PC-9 (cell line): ENCODE results near the gene DNASE1L1. TPM values are rescaled to one million over a fixed set of nuclear protein-coding genes. Genes with fewer than 3 reads are reported as not detected.
"Not testable (repeated sequence)": the region's sequence is repeated elsewhere in the genome, so short reads cannot be mapped to it uniquely, and the experiment has no call there.

Source experiments
- BruUV-seq: library from RNA; stranded (reverse); fragments of 400-500 nt; replicated peaks from 2 replicates; lab custom pipeline; 2021; lab: Mats Ljungman, UMichigan
- CTCF ChIA-PET: fragments of 300-600 bp; sonication (Branson Sonifier 250); formaldehyde crosslinking; loops from one replicate; lab custom pipeline; 2022; ENCODE audit warnings: antibody characterized with exemption; lab: Charles Lee
- POLR2A ChIA-PET: fragments of 300-600 bp; sonication (Branson Sonifier 250); formaldehyde crosslinking; loops from one replicate; lab custom pipeline; 2022; ENCODE audit warnings: antibody characterized with exemption; ENCODE audit not compliant: unreplicated experiment; lab: Charles Lee
- DNase-seq, 2 experiments: peaks; one replicate each; pipeline versions ENCODE4 v3.0.0 to v3.0.0-alpha.2; 2015 to 2022; ENCODE audit warnings: mixed read lengths in 1 of 2
- H2AFZ ChIP-seq: fragments of 200-600 bp; sonication (generic); 2 replicates; pipeline ENCODE4 v1.8.1; 2017; ENCODE audit warnings: antibody characterized with exemption
- H3F3A ChIP-seq: fragments of 200-600 bp; sonication (generic); 2 replicates; pipeline ENCODE4 v1.8.1; 2017; ENCODE audit warnings: antibody characterized with exemption, mild to moderate bottlenecking, low read depth; ENCODE audit not compliant: insufficient read depth
- H3K27ac ChIP-seq: fragments of 200-600 bp; sonication (generic); 2 replicates; pipeline ENCODE4 v1.6.1; 2016; ENCODE audit warnings: mixed run types
- H3K27me3 ChIP-seq: fragments of 200-600 bp; sonication (generic); 2 replicates; pipeline ENCODE4 v1.6.1; 2016; ENCODE audit warnings: low read depth, mixed run types; ENCODE audit not compliant: insufficient read depth
- H3K36me3 ChIP-seq: fragments of 200-600 bp; sonication (generic); 2 replicates; pipeline ENCODE4 v1.6.1; 2016; ENCODE audit warnings: low read depth, mixed run types
- H3K4me1 ChIP-seq: fragments of 200-600 bp; sonication (generic); replicated peaks from 2 replicates; pipeline ENCODE4 v1.6.1; 2016; ENCODE audit warnings: mixed run types; ENCODE audit not compliant: insufficient read depth
- H3K4me2 ChIP-seq: fragments of 200-600 bp; sonication (generic); 2 replicates; pipeline ENCODE4 v1.6.1; 2017; ENCODE audit warnings: mixed run types
- H3K4me3 ChIP-seq: fragments of 200-600 bp; sonication (generic); 2 replicates; pipeline ENCODE4 v1.6.1; 2016; ENCODE audit warnings: mixed run types
- H3K79me2 ChIP-seq: fragments of 200-600 bp; sonication (generic); 2 replicates; pipeline ENCODE4 v1.6.1; 2017; ENCODE audit warnings: low read depth, mixed run types
- H3K9me2 ChIP-seq: fragments of 200-600 bp; sonication (generic); 2 replicates; pipeline ENCODE4 v1.8.1; 2017; ENCODE audit warnings: mild to moderate bottlenecking; ENCODE audit not compliant: insufficient read depth
- H3K9me3 ChIP-seq: fragments of 200-600 bp; sonication (generic); 2 replicates; pipeline ENCODE4 v1.8.1; 2016; ENCODE audit warnings: low read depth; ENCODE audit not compliant: insufficient read depth
- H4K20me1 ChIP-seq: fragments of 200-600 bp; sonication (generic); 2 replicates; pipeline ENCODE4 v1.8.1; 2017; ENCODE audit not compliant: insufficient read depth
- CTCF ChIP-seq: fragments of 200-600 bp; sonication (generic); conservative IDR thresholded peaks from 2 replicates; pipeline ENCODE4 v1.6.1; 2017; ENCODE audit warnings: mixed run types, antibody characterized with exemption, mild to moderate bottlenecking, moderate library complexity
- EZH2 ChIP-seq: fragments of 200-600 bp; sonication (generic); IDR thresholded peaks from 2 replicates; pipeline ENCODE4 v1.8.0; 2017; ENCODE audit warnings: antibody characterized with exemption, low read depth
- intact Hi-C: fragments of 100-400 bp; cut with micrococcal nuclease; formaldehyde crosslinking; loops from one replicate; pipeline ENCODE4 v1.10.0; 2022; ENCODE audit not compliant: unreplicated experiment
- total RNA-seq: library from RNA; stranded (reverse); gene quantifications from 2 replicates; pipeline ENCODE4 v1.2.3, GENCODE V29; 2021

The DNASE1L1 gene
- total RNA-seq, 1 experiment from 2014 or later, result 28.3 TPM

GRCh38 chrX:154388649-154389048 is 20.4 kb downstream of the DNASE1L1 start:
- intact Hi-C loops, H2AFZ ChIP-seq, H3K9me3 ChIP-seq, H3K79me2 ChIP-seq, CTCF ChIA-PET, H3K4me1 ChIP-seq, H3F3A ChIP-seq, H3K4me3 ChIP-seq, BruUV-seq, H3K9me2 ChIP-seq, POLR2A ChIA-PET, H4K20me1 ChIP-seq, DNase-seq, H3K4me2 ChIP-seq, H3K36me3 ChIP-seq, H3K27me3 ChIP-seq, H3K27ac ChIP-seq: not testable (repeated sequence)

GRCh38 chrX:154388094-154388493 is 21.0 kb downstream of the DNASE1L1 start:
- POLR2A ChIA-PET, H3K4me1 ChIP-seq, intact Hi-C loops: not testable (repeated sequence)

GRCh38 chrX:154384284-154384892 is 24.7 kb downstream of the DNASE1L1 start:
- peaks cover 12% of the 10 kb centered on the region; the same call in 1 of the 2 replicates for H3K79me2 ChIP-seq
- no peaks in the 10 kb centered on the region for H3K4me1 ChIP-seq
- ChIA-PET POLR2A (interaction anchor here (0.5 kb wide), 1 partner anchor 9 kb away, joined by 3 read pairs; no protein-coding TSS in a partner anchor), CTCF (interaction anchor here (2.1 kb wide), 1 partner anchor 11 kb away, joined by 9 read pairs; no protein-coding TSS in a partner anchor)
- no peaks in the 10 kb centered on the region for H3K36me3 ChIP-seq
- no peaks in the 10 kb centered on the region for H3K9me2 ChIP-seq
- no peak overlapping the region for H3K27ac ChIP-seq
- H3K9me3 ChIP-seq, result no peaks in the 10 kb centered on the region
- no peaks in the 10 kb centered on the region for H4K20me1 ChIP-seq
- no peak overlapping the region for H3K4me2 ChIP-seq
- intact Hi-C loops, result no loop called here
- H3F3A ChIP-seq, result no peaks in the 10 kb centered on the region
- TF ChIP-seq CTCF, result no peak
- no peak for TF ChIP-seq EZH2
- H3K4me3 ChIP-seq, result no peak overlapping the region
- DNase-seq, result no peak
- H2AFZ ChIP-seq, result no peak overlapping the region
- no TSS peak for BruUV-seq
- H3K27me3 ChIP-seq, result no peaks in the 10 kb centered on the region

More at GRCh38 chrX:154388094-154388493, 21.0 kb downstream of the DNASE1L1 start:
- H4K20me1 ChIP-seq, H3F3A ChIP-seq, H3K9me3 ChIP-seq, H2AFZ ChIP-seq, H3K4me2 ChIP-seq, H3K79me2 ChIP-seq, DNase-seq, H3K9me2 ChIP-seq, H3K27ac ChIP-seq, H3K4me3 ChIP-seq, CTCF ChIA-PET, BruUV-seq, H3K27me3 ChIP-seq, H3K36me3 ChIP-seq: not testable (repeated sequence)

GRCh38 chrX:154383359-154384283 is 25.4 kb downstream of the DNASE1L1 start:
- no peak overlapping the region for H3K27ac ChIP-seq
- ChIA-PET CTCF (interaction anchor here (2.1 kb wide), 1 partner anchor 10 kb away, joined by 9 read pairs; no protein-coding TSS in a partner anchor), POLR2A (interaction anchor here (0.5 to 0.6 kb wide), 3 partner anchors 8 to 373 kb away, joined by 3 to 5 read pairs (median 3); no protein-coding TSS in a partner anchor)
- H3K4me2 ChIP-seq, result no peak overlapping the region
- no peaks in the 10 kb centered on the region for H3K27me3 ChIP-seq
- H3K79me2 ChIP-seq, result peaks cover 12% of the 10 kb centered on the region; the same call in 1 of the 2 replicates
- no peaks in the 10 kb centered on the region for H4K20me1 ChIP-seq
- no peak overlapping the region for H3K4me3 ChIP-seq
- DNase-seq, result no peak
- no peaks in the 10 kb centered on the region for H3K4me1 ChIP-seq
- no peaks in the 10 kb centered on the region for H3F3A ChIP-seq
- no peaks in the 10 kb centered on the region for H3K9me2 ChIP-seq
- TF ChIP-seq CTCF, result no peak
- no TSS peak for BruUV-seq
- no peak overlapping the region for H2AFZ ChIP-seq
- no peaks in the 10 kb centered on the region for H3K9me3 ChIP-seq
- H3K36me3 ChIP-seq, result no peaks in the 10 kb centered on the region
- intact Hi-C loops, result no loop called here
